OCI-LY7 (cell line): ENCODE data around the gene PLCB1. TPM values are rescaled to one million over a fixed set of nuclear protein-coding genes. Genes with fewer than 3 reads are reported as not detected.

Experiments
- BruUV-seq: library from RNA; stranded (reverse); fragments of 400-500 nt; replicated peaks from 2 replicates; lab custom pipeline; 2021; lab: Mats Ljungman, UMichigan
- CTCF ChIA-PET: fragments of 300-600 bp; sonication (Branson Sonifier 250); formaldehyde crosslinking; loops from one replicate; lab custom pipeline; 2022; ENCODE audit warnings: antibody characterized with exemption; ENCODE audit not compliant: unreplicated experiment; lab: Charles Lee
- POLR2A ChIA-PET: fragments of 300-600 bp; sonication (Branson Sonifier 250); formaldehyde crosslinking; loops from one replicate; lab custom pipeline; 2022; ENCODE audit warnings: antibody characterized with exemption; lab: Charles Lee
- DNase-seq: peaks from one replicate; pipeline ENCODE4 v3.0.0-alpha.2; 2015; ENCODE audit warnings: low spot score
- H2AFZ ChIP-seq: fragments of 200-600 bp; sonication (generic), shearing (Covaris generic); 2 replicates; pipeline ENCODE4 v1.6.1; 2014; ENCODE audit warnings: mild to moderate bottlenecking, antibody characterized with exemption, low read length, moderate library complexity
- H3K27ac ChIP-seq: fragments of 200-600 bp; sonication (generic); 2 replicates; pipeline ENCODE4 v1.5.1; 2014; ENCODE audit warnings: mixed run types, low read depth, mild to moderate bottlenecking, moderate library complexity, low read length, inconsistent platforms; ENCODE audit not compliant: poor library complexity, severe bottlenecking
- H3K36me3 ChIP-seq: fragments of 200-600 bp; sonication (generic); 2 replicates; pipeline ENCODE4 v1.6.1; 2014; ENCODE audit warnings: mild to moderate bottlenecking, antibody characterized with exemption, low read length, moderate library complexity, mixed read lengths; ENCODE audit not compliant: insufficient read depth
- H3K4me1 ChIP-seq: fragments of 200-600 bp; sonication (generic); 2 replicates; pipeline ENCODE4 v1.5.1; 2014; ENCODE audit warnings: mild to moderate bottlenecking, low read length; ENCODE audit not compliant: insufficient read depth, poor library complexity, severe bottlenecking
- H3K4me2 ChIP-seq: fragments of 200-600 bp; sonication (generic); 2 replicates; pipeline ENCODE4 v1.6.1; 2014; ENCODE audit warnings: mild to moderate bottlenecking, low read length
- H3K4me3 ChIP-seq: fragments of 200-600 bp; sonication (generic); 2 replicates; pipeline ENCODE4 v1.5.1; 2014; ENCODE audit warnings: mild to moderate bottlenecking, low read depth, low read length; ENCODE audit not compliant: poor library complexity, severe bottlenecking
- H3K79me2 ChIP-seq: fragments of 200-600 bp; sonication (generic); 2 replicates; pipeline ENCODE4 v1.6.1; 2016; ENCODE audit warnings: low read depth, mild to moderate bottlenecking, low read length, moderate library complexity, mixed read lengths; ENCODE audit not compliant: insufficient read depth
- H3K9me2 ChIP-seq: fragments of 200-600 bp; sonication (generic); 2 replicates; pipeline ENCODE4 v1.6.1; 2016; ENCODE audit warnings: mild to moderate bottlenecking, low read length, mixed read lengths; ENCODE audit not compliant: insufficient read depth
- H3K9me3 ChIP-seq: fragments of 200-600 bp; sonication (generic); 2 replicates; pipeline ENCODE4 v1.6.1; 2014; ENCODE audit warnings: mild to moderate bottlenecking, mixed run types, low read length, mixed read lengths
- H4K20me1 ChIP-seq: fragments of 200-600 bp; sonication (generic); 2 replicates; pipeline ENCODE4 v1.6.1; 2014; ENCODE audit warnings: mild to moderate bottlenecking, antibody characterized with exemption, low read length, moderate library complexity, mixed read lengths; ENCODE audit not compliant: insufficient read depth
- EZH2phosphoT487 ChIP-seq: fragments of 200-600 bp; sonication (generic); IDR thresholded peaks from 2 replicates; pipeline ENCODE4 v1.6.1; 2018; ENCODE audit warnings: low read depth, borderline replicate concordance, mild to moderate bottlenecking, mixed run types, antibody characterized with exemption, low read length, moderate library complexity, mixed read lengths
- intact Hi-C: fragments of 100-400 bp; cut with micrococcal nuclease; formaldehyde crosslinking; loops from one replicate; pipeline ENCODE4 v1.10.0; 2022; ENCODE audit not compliant: unreplicated experiment
- total RNA-seq, 2 experiments: library from RNA; depleted of rRNA in 1 of 2; stranded (reverse); fragments of >200 nt in 1 of 2; shearing (Covaris generic) in 1 of 2; gene quantifications; 2 replicates each; pipeline ENCODE4 v1.2.3, GENCODE V29; 2014 to 2022
- TF ChIP-seq, protein P1 (sequence below): fragments of 200-600 bp; sonication (generic); conservative IDR thresholded peaks from 2 replicates; pipeline ENCODE4 v1.5.1; 2014; ENCODE audit warnings: mild to moderate bottlenecking, antibody characterized with exemption, low read length, moderate library complexity, mixed read lengths

Gene PLCB1
- total RNA-seq, 2 experiments from 2014 or later: 14.6 to 30.5 TPM

DNA sequence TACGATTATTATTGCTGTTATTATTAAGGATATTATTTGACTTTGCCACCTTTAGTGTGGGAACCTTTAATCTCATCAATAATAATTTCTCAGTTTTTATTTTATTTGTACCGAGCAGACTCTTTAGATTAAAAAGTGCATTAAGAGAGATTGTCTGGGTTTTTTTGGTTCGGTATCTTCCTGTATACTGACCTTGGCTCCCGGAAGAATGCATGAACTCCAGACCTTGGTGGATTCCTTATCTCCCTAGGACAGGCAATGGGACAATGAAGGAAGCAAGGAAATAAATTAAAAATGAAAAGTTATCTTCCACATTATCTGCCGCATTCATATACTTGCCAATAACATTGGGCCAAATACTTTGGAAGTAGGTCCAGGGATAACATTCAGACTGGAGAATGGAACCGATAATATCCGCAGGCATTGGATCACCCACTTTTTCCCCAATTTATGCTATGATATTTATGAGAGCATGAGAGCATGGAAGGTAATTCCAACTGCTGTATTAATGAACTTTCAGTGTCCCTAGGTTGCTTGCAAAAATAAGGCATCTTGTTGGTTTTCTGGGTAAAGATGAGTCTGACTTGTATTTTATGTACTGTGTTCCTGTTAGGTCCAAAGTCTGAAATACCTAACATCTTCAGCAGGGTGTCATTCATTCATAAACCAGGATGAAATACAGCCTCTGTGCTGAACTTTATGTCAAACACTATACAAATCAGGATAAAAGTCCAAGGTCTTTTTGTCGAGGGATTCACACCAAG, 232.1 kb downstream of the PLCB1 start:
- intact Hi-C loops: no loop called here
- no peak overlapping the region for H3K27ac ChIP-seq
- no peaks in the 10 kb centered on the region for H3K9me2 ChIP-seq
- DNase-seq: no peak
- ChIA-PET CTCF (no interaction called here), POLR2A (no interaction called here)
- no peaks in the 10 kb centered on the region for H3K36me3 ChIP-seq
- peaks cover 28% of the 10 kb centered on the region for H3K4me1 ChIP-seq
- BruUV-seq: no TSS peak
- no peaks in the 10 kb centered on the region for H3K9me3 ChIP-seq
- no peaks in the 10 kb centered on the region for H4K20me1 ChIP-seq
- H3K79me2 ChIP-seq: no peaks in the 10 kb centered on the region
- TF ChIP-seq, protein P1, sequence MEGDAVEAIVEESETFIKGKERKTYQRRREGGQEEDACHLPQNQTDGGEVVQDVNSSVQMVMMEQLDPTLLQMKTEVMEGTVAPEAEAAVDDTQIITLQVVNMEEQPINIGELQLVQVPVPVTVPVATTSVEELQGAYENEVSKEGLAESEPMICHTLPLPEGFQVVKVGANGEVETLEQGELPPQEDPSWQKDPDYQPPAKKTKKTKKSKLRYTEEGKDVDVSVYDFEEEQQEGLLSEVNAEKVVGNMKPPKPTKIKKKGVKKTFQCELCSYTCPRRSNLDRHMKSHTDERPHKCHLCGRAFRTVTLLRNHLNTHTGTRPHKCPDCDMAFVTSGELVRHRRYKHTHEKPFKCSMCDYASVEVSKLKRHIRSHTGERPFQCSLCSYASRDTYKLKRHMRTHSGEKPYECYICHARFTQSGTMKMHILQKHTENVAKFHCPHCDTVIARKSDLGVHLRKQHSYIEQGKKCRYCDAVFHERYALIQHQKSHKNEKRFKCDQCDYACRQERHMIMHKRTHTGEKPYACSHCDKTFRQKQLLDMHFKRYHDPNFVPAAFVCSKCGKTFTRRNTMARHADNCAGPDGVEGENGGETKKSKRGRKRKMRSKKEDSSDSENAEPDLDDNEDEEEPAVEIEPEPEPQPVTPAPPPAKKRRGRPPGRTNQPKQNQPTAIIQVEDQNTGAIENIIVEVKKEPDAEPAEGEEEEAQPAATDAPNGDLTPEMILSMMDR: no peak
- no peak for TF ChIP-seq EZH2phosphoT487
- H3K4me3 ChIP-seq: no peak overlapping the region
- H3K4me2 ChIP-seq: no peak overlapping the region
- no peak overlapping the region for H2AFZ ChIP-seq

DNA sequence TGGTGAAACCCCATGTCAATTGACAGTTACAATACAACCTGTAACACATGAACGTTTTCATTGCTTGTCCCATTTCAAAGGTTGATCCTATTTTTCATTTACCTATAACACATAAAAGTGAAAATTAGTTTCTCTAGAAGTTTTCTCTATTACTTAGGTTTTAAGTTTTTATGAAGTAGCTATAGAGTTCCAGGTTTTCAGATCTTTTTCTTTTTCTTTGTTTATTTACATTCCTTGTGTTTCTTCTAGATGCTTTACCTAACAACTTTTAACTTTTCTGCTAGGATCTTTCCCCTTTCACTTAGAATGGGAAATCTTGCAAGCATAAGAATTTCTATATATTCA, 232.6 kb downstream of the PLCB1 start:
- H3K9me3 ChIP-seq: no peaks in the 10 kb centered on the region
- H3K36me3 ChIP-seq: no peaks in the 10 kb centered on the region
- no peak overlapping the region for H3K4me2 ChIP-seq
- no peak overlapping the region for H3K27ac ChIP-seq
- no peaks in the 10 kb centered on the region for H3K79me2 ChIP-seq
- no TSS peak for BruUV-seq
- no peak overlapping the region for H2AFZ ChIP-seq
- TF ChIP-seq EZH2phosphoT487: no peak
- TF ChIP-seq, protein P1: no peak
- intact Hi-C loops: no loop called here
- H3K4me3 ChIP-seq: no peak overlapping the region
- CTCF ChIA-PET: no interaction called here
- POLR2A ChIA-PET: no interaction called here
- no peak for DNase-seq
- no peaks in the 10 kb centered on the region for H3K9me2 ChIP-seq
- no peaks in the 10 kb centered on the region for H4K20me1 ChIP-seq
- peaks cover 28% of the 10 kb centered on the region for H3K4me1 ChIP-seq

DNA sequence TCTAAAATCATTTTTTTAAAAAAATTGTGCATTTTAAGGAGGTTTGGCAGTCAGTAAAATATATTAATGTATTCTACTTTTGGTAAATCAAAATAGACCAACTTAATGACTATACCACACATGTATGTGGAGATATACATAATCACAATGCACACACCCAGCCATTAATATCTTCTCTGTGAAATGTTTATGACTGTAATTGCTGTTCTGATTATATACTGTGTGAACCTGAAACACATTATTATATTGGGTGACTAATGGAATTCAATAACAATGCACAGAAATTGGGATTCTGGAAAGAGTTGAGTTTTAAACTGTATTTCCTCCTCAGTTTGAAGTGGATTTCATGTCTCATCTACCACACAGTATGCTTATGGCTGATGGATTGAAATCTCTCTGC, 233.6 kb downstream of the PLCB1 start:
- peaks cover 18% of the 10 kb centered on the region for H3K4me1 ChIP-seq
- no peak overlapping the region for H3K4me2 ChIP-seq
- H3K9me2 ChIP-seq: no peaks in the 10 kb centered on the region
- DNase-seq: no peak
- intact Hi-C loops: no loop called here
- TF ChIP-seq, protein P1: no peak
- TF ChIP-seq EZH2phosphoT487: no peak
- POLR2A ChIA-PET: interaction anchor here (0.7 kb wide), 1 partner anchor 320 kb away, joined by 3 read pairs; no protein-coding TSS in a partner anchor
- H3K27ac ChIP-seq: no peak overlapping the region
- no TSS peak for BruUV-seq
- no peaks in the 10 kb centered on the region for H3K36me3 ChIP-seq
- no peak overlapping the region for H3K4me3 ChIP-seq
- H2AFZ ChIP-seq: no peak overlapping the region
- CTCF ChIA-PET: no interaction called here
- no peaks in the 10 kb centered on the region for H3K79me2 ChIP-seq
- H4K20me1 ChIP-seq: no peaks in the 10 kb centered on the region
- H3K9me3 ChIP-seq: no peaks in the 10 kb centered on the region
